Mononuclear cell (primary cell): Measurements from ENCODE around the gene ERGIC2. TPM values are rescaled to one million over a fixed set of nuclear protein-coding genes. Genes with fewer than 3 reads are reported as not detected.
"Not testable (repeated sequence)": the region's sequence is repeated elsewhere in the genome, so short reads cannot be mapped to it uniquely, and the experiment has no call there.

Source experiments
- H3K27me3 ChIP-seq: 2 replicates; pipeline ENCODE4 v1.6.0; 2011; ENCODE audit warnings: low read length, control low read depth; ENCODE audit not compliant: insufficient read depth
- H3K4me1 ChIP-seq: 2 replicates; pipeline ENCODE4 v1.5.1; 2011; ENCODE audit warnings: mild to moderate bottlenecking, low read length, control low read depth; ENCODE audit not compliant: insufficient read depth
- H3K4me3 ChIP-seq: 2 replicates; pipeline ENCODE4 v1.5.1; 2011; ENCODE audit warnings: mild to moderate bottlenecking, low read length, moderate library complexity
- H3K9me3 ChIP-seq: 2 replicates; pipeline ENCODE4 v1.5.1; 2011; ENCODE audit warnings: low read depth, mild to moderate bottlenecking, control low read depth, low read length
- total RNA-seq: library from RNA; depleted of rRNA; stranded (reverse); fragments of >200 nt; gene quantifications from one replicate; pipeline ENCODE4 v1.2.3, GENCODE V29; 2012

Gene ERGIC2
- total RNA-seq, 1 donor, result 42.4 TPM

DNA sequence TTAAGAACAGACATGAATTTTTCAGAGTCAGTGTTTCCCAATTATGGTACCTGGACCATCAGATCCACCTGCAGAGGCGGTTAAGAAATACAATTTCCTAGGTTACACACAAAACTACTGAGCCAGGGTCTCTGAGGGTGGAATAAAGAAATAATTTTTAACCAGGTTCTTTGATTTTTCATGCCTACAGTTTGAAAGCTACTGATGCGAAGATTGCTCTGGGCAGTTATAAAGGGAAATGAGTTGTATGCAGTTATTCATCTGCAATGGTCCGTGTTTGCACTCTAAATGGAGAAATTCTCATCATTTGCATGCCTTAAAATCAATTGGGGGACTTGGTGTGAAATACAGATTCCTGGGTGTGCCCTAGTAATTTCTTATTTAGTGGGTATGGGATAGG lies 89.7 kb downstream of the ERGIC2 start:
- Histone ChIP-seq H3K4me1 (no peaks in the 10 kb centered on the region), H3K27me3 (no peaks in the 10 kb centered on the region), H3K9me3 (no peaks in the 10 kb centered on the region), H3K4me3 (no peak overlapping the region)

DNA sequence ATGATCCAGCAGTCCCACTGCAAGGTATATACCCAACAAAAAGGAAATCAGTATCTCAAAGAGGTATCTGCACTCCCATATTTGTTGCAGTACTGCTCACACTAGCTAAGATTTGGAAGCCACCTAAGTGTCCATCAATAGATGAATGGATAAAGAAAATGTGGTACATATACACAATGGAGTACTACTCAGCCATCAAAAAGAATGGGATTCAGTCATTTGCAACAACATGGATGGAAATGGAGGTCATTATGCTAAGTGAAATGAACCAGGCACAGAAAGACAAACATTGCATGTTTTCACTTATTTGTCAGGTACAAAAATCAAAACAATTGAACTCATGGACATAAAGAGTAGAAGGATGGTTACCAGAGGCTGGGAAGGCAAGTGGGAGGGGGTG lies 90.5 kb downstream of the ERGIC2 start:
- H3K4me3 ChIP-seq, H3K27me3 ChIP-seq, H3K9me3 ChIP-seq, H3K4me1 ChIP-seq: not testable (repeated sequence)

DNA sequence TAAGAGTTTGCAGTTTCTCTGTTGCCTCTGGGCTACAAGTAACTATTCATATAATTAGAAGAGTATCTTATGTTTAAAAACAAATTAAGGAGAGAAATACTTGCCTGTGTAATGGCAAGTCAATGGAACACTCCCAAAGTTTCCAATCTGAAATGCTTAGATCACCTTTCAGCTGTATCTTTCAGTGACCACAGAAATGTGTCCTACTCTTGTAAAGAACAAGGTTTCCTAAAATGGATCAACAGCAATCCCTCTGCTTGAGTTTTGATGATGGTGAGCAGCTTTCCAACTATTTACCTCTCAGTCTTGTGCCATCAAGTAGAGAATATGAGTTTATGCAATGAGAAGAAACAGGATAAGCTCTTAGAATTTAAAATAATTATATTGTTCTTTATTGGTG lies 92.9 kb downstream of the ERGIC2 start:
- H3K4me3 ChIP-seq, result no peak overlapping the region
- no peaks in the 10 kb centered on the region for H3K9me3 ChIP-seq
- H3K27me3 ChIP-seq, result no peaks in the 10 kb centered on the region
- H3K4me1 ChIP-seq, result no peaks in the 10 kb centered on the region

DNA sequence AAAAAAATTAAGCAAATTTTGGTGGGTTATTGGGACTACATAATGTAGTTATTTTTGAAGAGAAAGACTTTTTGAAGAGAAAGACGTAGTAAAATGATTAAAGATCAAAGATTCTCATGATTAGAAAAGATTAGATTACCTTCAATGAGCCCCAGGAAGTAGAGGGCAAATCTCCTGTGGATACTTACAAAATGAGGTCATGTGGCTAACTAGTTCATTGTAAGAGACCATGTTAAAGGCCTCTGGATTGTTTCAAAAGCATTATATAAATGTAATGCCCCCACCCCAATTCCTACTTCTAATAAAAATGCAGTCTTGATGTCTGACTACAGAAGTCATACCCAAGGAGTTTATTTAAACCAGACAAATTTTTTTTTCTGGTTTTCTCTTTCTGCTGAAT lies 93.3 kb downstream of the ERGIC2 start:
- Histone ChIP-seq H3K4me3 (no peak overlapping the region), H3K27me3 (no peaks in the 10 kb centered on the region), H3K9me3 (no peaks in the 10 kb centered on the region)

More for the DNA sequence above, 93.3 kb downstream of the ERGIC2 start:
- no peaks in the 10 kb centered on the region for H3K4me1 ChIP-seq

Other genes with a start within 250 kb of the ERGIC2 start
- gene FAR2, start 231.9 kb downstream of the ERGIC2 start, total RNA-seq, result 7.0 TPM
- gene OVCH1, start 116.5 kb upstream of the ERGIC2 start, total RNA-seq, result not detected